Adrenal gland (tissue), 5 donors: ENCODE measurements around the gene CMKLR1.

Source experiments
- POLR2A ChIP-seq, 2 donors: fragments of 450-650 bp; IDR thresholded peaks; one replicate each; pipeline ENCODE4 v1.6.1; 2017; ENCODE audit warnings: antibody characterized with exemption in 2 of 2, mild to moderate bottlenecking in 2 of 2, moderate library complexity in 1 of 2
- TF ChIP-seq, protein P1 (sequence below), 6 experiments: fragments of 450-650 bp in 4 of 6; fragments of 200-600 bp in 2 of 6; sonication (generic) in 1 of 6; IDR thresholded peaks; 1 replicate in 5 of 6; 2 replicates in 1 of 6; pipeline versions ENCODE4 v1.5.1 to v1.8.0; 2016 to 2021; ENCODE audit warnings: antibody characterized with exemption in 6 of 6, mild to moderate bottlenecking in 2 of 6, moderate library complexity in 1 of 6
- donor health status: DM: no; HTN: no; CAD: no.

GRCh38 chr12:108257610-108258106, 81.5 kb downstream of the CMKLR1 start:
- TF ChIP-seq, protein P1, sequence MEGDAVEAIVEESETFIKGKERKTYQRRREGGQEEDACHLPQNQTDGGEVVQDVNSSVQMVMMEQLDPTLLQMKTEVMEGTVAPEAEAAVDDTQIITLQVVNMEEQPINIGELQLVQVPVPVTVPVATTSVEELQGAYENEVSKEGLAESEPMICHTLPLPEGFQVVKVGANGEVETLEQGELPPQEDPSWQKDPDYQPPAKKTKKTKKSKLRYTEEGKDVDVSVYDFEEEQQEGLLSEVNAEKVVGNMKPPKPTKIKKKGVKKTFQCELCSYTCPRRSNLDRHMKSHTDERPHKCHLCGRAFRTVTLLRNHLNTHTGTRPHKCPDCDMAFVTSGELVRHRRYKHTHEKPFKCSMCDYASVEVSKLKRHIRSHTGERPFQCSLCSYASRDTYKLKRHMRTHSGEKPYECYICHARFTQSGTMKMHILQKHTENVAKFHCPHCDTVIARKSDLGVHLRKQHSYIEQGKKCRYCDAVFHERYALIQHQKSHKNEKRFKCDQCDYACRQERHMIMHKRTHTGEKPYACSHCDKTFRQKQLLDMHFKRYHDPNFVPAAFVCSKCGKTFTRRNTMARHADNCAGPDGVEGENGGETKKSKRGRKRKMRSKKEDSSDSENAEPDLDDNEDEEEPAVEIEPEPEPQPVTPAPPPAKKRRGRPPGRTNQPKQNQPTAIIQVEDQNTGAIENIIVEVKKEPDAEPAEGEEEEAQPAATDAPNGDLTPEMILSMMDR (IDR thresholded peaks at IDR 0.05) = no peak
- no peak for TF ChIP-seq POLR2A (IDR thresholded peaks at IDR 0.05)
